ENCODE results near the gene CLEC1A. TPM values are rescaled to one million over a fixed set of nuclear protein-coding genes. Genes with fewer than 3 reads are reported as not detected.
A peak's percentile ranks its signal among the peaks of the same experiment; 100 is the strongest.
"Not testable (repeated sequence)": the region's sequence is repeated elsewhere in the genome, so short reads cannot be mapped to it uniquely, and the experiment has no call there.

CLEC1A gene
- total and polyA plus RNA-seq, 2 donors (not counting 1 experiment from before 2014, with no cell fraction given), result 0.08 TPM; not detected in 1

- H2AFZ ChIP-seq (ENCODE audit: low read length), result no peak within 1 kb of the TSS
- no peaks in the 10 kb centered on the region for H4K20me1 ChIP-seq (ENCODE audit: control insufficient read depth, extremely low read depth, insufficient read depth, low read length)
- no peak within 1 kb of the TSS for H3K4me3 ChIP-seq (replicated peaks in 1 of 4; ENCODE audit: control extremely low read depth in 1 of 4, insufficient read depth in 1 of 4, low read depth in 3 of 4, low read length in 4 of 4)
- no peaks in the 10 kb centered on the region for H3K9me3 ChIP-seq (ENCODE audit: control insufficient read depth, insufficient read depth, low read depth, low read length)
- H3K27ac ChIP-seq (ENCODE audit: insufficient read depth, low read length), result no peak within 1 kb of the TSS
- no peak within 1 kb of the TSS for H3K4me2 ChIP-seq (ENCODE audit: extremely low read depth, insufficient read depth, low read length)
- H3K4me1 ChIP-seq (ENCODE audit: control insufficient read depth, extremely low read depth, insufficient read depth, low read length), result no peaks in the 10 kb centered on the region
- no peaks in the 10 kb centered on the region for H3K36me3 ChIP-seq (ENCODE audit: control insufficient read depth, insufficient read depth, low read length)
- TF ChIP-seq EZH2 (IDR thresholded peaks at IDR 0.05; ENCODE audit: low read length, missing control alignments) (no peak), CTCF (conservative IDR thresholded peaks at IDR 0.05 in 1 of 2, IDR thresholded peaks at IDR 0.05 in 1 of 2; ENCODE audit: low read depth in 1 of 2, low read length in 2 of 2) (no peak)
- no peaks in the 10 kb centered on the region for H3K79me2 ChIP-seq (ENCODE audit: control insufficient read depth, insufficient read depth, low read length)
- no peaks in the 10 kb centered on the region for H3K27me3 ChIP-seq (ENCODE audit: control insufficient read depth, insufficient read depth, low read length)
- DNase-seq (ENCODE audit: low read depth in 2 of 2), result no peak
- no peak within 1 kb of the TSS for H3K9ac ChIP-seq (ENCODE audit: insufficient read depth, low read length)
These were observed 68.3 kb downstream of the CLEC1A start, which contains the start of gene CLEC9A for GRCh38 chr12:10030446-10030845. Gene CLEC9A, plus strand, starts transcription at chr12:10030682. Its CDS starts 22,006 bp downstream, at chr12:10052688.

GRCh38 chr12:10027721-10028120 is 71.1 kb downstream of the CLEC1A start:
- no peaks in the 10 kb centered on the region for H3K36me3 ChIP-seq (ENCODE audit: control insufficient read depth, insufficient read depth, low read length)
- peak overlapping the region; percentile 14 for H2AFZ ChIP-seq (ENCODE audit: low read length)
- H3K9me3 ChIP-seq (ENCODE audit: control insufficient read depth, insufficient read depth, low read depth, low read length), result no peaks in the 10 kb centered on the region
- H3K4me2 ChIP-seq (ENCODE audit: extremely low read depth, insufficient read depth, low read length), result no peak overlapping the region
- no peaks in the 10 kb centered on the region for H3K79me2 ChIP-seq (ENCODE audit: control insufficient read depth, insufficient read depth, low read length)
- no peak for TF ChIP-seq EZH2 (IDR thresholded peaks at IDR 0.05; ENCODE audit: low read length, missing control alignments)
- TF ChIP-seq CTCF (conservative IDR thresholded peaks at IDR 0.05 in 1 of 2, IDR thresholded peaks at IDR 0.05 in 1 of 2; ENCODE audit: low read depth in 1 of 2, low read length in 2 of 2), result no peak
- no peak overlapping the region for H3K27ac ChIP-seq (ENCODE audit: insufficient read depth, low read length)
- no peaks in the 10 kb centered on the region for H3K27me3 ChIP-seq (ENCODE audit: control insufficient read depth, insufficient read depth, low read length)
- H3K4me1 ChIP-seq (ENCODE audit: control insufficient read depth, extremely low read depth, insufficient read depth, low read length), result no peaks in the 10 kb centered on the region
- peak; percentile 5 to 6 for DNase-seq (ENCODE audit: low read depth in 2 of 2)
- H4K20me1 ChIP-seq (ENCODE audit: control insufficient read depth, extremely low read depth, insufficient read depth, low read length), result no peaks in the 10 kb centered on the region
- H3K9ac ChIP-seq (ENCODE audit: insufficient read depth, low read length), result no peak overlapping the region
- H3K4me3 ChIP-seq (replicated peaks in 1 of 4; ENCODE audit: control extremely low read depth in 1 of 4, insufficient read depth in 1 of 4, low read depth in 3 of 4, low read length in 4 of 4), result no peak overlapping the region

- H3K27me3 ChIP-seq (ENCODE audit: control insufficient read depth, insufficient read depth, low read length), result no peaks in the 10 kb centered on the region
- H3K9ac ChIP-seq (ENCODE audit: insufficient read depth, low read length), result no peak overlapping the region
- H3K79me2 ChIP-seq (ENCODE audit: control insufficient read depth, insufficient read depth, low read length), result no peaks in the 10 kb centered on the region
- peak in 1 of 2 donors; percentile 8 for DNase-seq (ENCODE audit: low read depth in 2 of 2)
- H3K9me3 ChIP-seq (ENCODE audit: control insufficient read depth, insufficient read depth, low read depth, low read length), result no peaks in the 10 kb centered on the region
- H2AFZ ChIP-seq (ENCODE audit: low read length), result no peak overlapping the region
- no peaks in the 10 kb centered on the region for H3K4me1 ChIP-seq (ENCODE audit: control insufficient read depth, extremely low read depth, insufficient read depth, low read length)
- H3K4me2 ChIP-seq (ENCODE audit: extremely low read depth, insufficient read depth, low read length), result no peak overlapping the region
- H3K4me3 ChIP-seq (replicated peaks in 1 of 4; ENCODE audit: control extremely low read depth in 1 of 4, insufficient read depth in 1 of 4, low read depth in 3 of 4, low read length in 4 of 4), result no peak overlapping the region
- H4K20me1 ChIP-seq (ENCODE audit: control insufficient read depth, extremely low read depth, insufficient read depth, low read length), result no peaks in the 10 kb centered on the region
- TF ChIP-seq EZH2 (IDR thresholded peaks at IDR 0.05; ENCODE audit: low read length, missing control alignments), result no peak
- TF ChIP-seq CTCF (conservative IDR thresholded peaks at IDR 0.05 in 1 of 2, IDR thresholded peaks at IDR 0.05 in 1 of 2; ENCODE audit: low read depth in 1 of 2, low read length in 2 of 2), result no peak
- H3K27ac ChIP-seq (ENCODE audit: insufficient read depth, low read length), result no peak overlapping the region
- H3K36me3 ChIP-seq (ENCODE audit: control insufficient read depth, insufficient read depth, low read length), result no peaks in the 10 kb centered on the region
These were observed 71.5 kb downstream of the CLEC1A start for GRCh38 chr12:10027311-10027710.

- H3K9ac ChIP-seq (ENCODE audit: insufficient read depth, low read length); DNase-seq (ENCODE audit: low read depth in 2 of 2); H3K4me1 ChIP-seq (ENCODE audit: control insufficient read depth, extremely low read depth, insufficient read depth, low read length); H4K20me1 ChIP-seq (ENCODE audit: control insufficient read depth, extremely low read depth, insufficient read depth, low read length); H3K36me3 ChIP-seq (ENCODE audit: control insufficient read depth, insufficient read depth, low read length); H3K27ac ChIP-seq (ENCODE audit: insufficient read depth, low read length); H3K4me3 ChIP-seq (replicated peaks in 1 of 4; ENCODE audit: control extremely low read depth in 1 of 4, insufficient read depth in 1 of 4, low read depth in 3 of 4, low read length in 4 of 4); H2AFZ ChIP-seq (ENCODE audit: low read length); H3K27me3 ChIP-seq (ENCODE audit: control insufficient read depth, insufficient read depth, low read length); H3K4me2 ChIP-seq (ENCODE audit: extremely low read depth, insufficient read depth, low read length); H3K9me3 ChIP-seq (ENCODE audit: control insufficient read depth, insufficient read depth, low read depth, low read length); H3K79me2 ChIP-seq (ENCODE audit: control insufficient read depth, insufficient read depth, low read length): not testable (repeated sequence)
These were observed 72.1 kb downstream of the CLEC1A start for GRCh38 chr12:10026666-10027065.
